HepG2 (cell line): ENCODE measurements around the gene TNFRSF6B. TPM values are rescaled to one million over a fixed set of nuclear protein-coding genes. Genes with fewer than 3 reads are reported as not detected.

Experiments used
- ATAC-seq: fragments of 200-7000 bp; cut with Tn5 transposase; 3 replicates; pipeline ENCODE4 v1.9.1; 2020; ENCODE audit warnings: mild to moderate bottlenecking, moderate library complexity
- BruUV-seq: library from RNA; stranded (reverse); fragments of 400-500 nt; replicated peaks from 2 replicates; lab custom pipeline; 2021; lab: Mats Ljungman, UMichigan
- CTCF ChIA-PET: fragments of 300-600 bp; formaldehyde crosslinking; extraction: SDS; loops from one replicate; lab custom pipeline; 2021; ENCODE audit warnings: low total read pairs, inconsistent platforms, low intra/inter-chr PET ratio; lab: Yijun Ruan, JAX
- POLR2A ChIA-PET: fragments of 350-600 bp; sonication (Branson Sonifier 250); formaldehyde crosslinking; loops from one replicate; lab custom pipeline; 2020; ENCODE audit warnings: antibody characterized with exemption, inconsistent platforms; lab: Yijun Ruan, JAX
- DNase-seq: peaks from one replicate; pipeline ENCODE4 v3.0.0-alpha.2; 2015; ENCODE audit warnings: low spot score
- FAIRE-seq: peaks from 3 replicates; lab custom pipeline; 2011; peaks lifted over from hg19 to GRCh38; lab: Jason Lieb, UNC
- H2AFZ ChIP-seq: one replicate; pipeline ENCODE4 v1.6.1; 2011; ENCODE audit warnings: low read length, inconsistent platforms
- H3K27ac ChIP-seq: fragments of 300-600 bp; 3 replicates; pipeline ENCODE4 v1.8.0; 2011; ENCODE audit warnings: mixed run types, mild to moderate bottlenecking, mixed read lengths, low read length, inconsistent platforms; ENCODE audit not compliant: insufficient read depth; ENCODE audit errors: extremely low read length
- H3K27me3 ChIP-seq, 2 experiments: fragments of 200-600 bp in 1 of 2; 2 replicates in 1 of 2; 3 replicates in 1 of 2; pipeline versions ENCODE4 v1.6.0 to v1.8.0; 2011; ENCODE audit warnings: low read length in 2 of 2, mild to moderate bottlenecking in 2 of 2, moderate library complexity in 2 of 2, inconsistent platforms in 1 of 2; ENCODE audit not compliant: insufficient read depth in 2 of 2, control insufficient read depth in 1 of 2
- H3K36me3 ChIP-seq, 2 experiments: fragments of 200-600 bp in 1 of 2; replicated peaks in 1 of 2; 2 replicates in 1 of 2; 3 replicates in 1 of 2; pipeline versions ENCODE4 v1.5.1 to v1.8.0; 2011; ENCODE audit warnings: low read length in 2 of 2, inconsistent platforms in 1 of 2; ENCODE audit not compliant: insufficient read depth in 2 of 2, control insufficient read depth in 1 of 2
- H3K4me1 ChIP-seq: 2 replicates; pipeline ENCODE4 v1.5.1; 2012; ENCODE audit warnings: low read length, inconsistent platforms; ENCODE audit not compliant: insufficient read depth
- H3K4me2 ChIP-seq: 2 replicates; pipeline ENCODE4 v1.6.0; 2011; ENCODE audit warnings: low read depth, low read length, inconsistent platforms
- H3K4me3 ChIP-seq, 3 experiments: fragments of 200-600 bp in 1 of 3; sonication (generic), shearing (Covaris generic) in 1 of 3; replicated peaks in 1 of 3; 2 replicates each; pipeline ENCODE4 v1.5.1; 2011 to 2016; ENCODE audit warnings: low read length in 3 of 3, inconsistent platforms in 2 of 3, low read depth in 2 of 3, mild to moderate bottlenecking in 2 of 3, control low read depth in 1 of 3, mixed read lengths in 1 of 3; ENCODE audit not compliant: insufficient read depth in 1 of 3
- H3K79me2 ChIP-seq: one replicate; pipeline ENCODE4 v1.6.1; 2011; ENCODE audit warnings: low read length, inconsistent platforms; ENCODE audit not compliant: insufficient read depth
- H3K9ac ChIP-seq: 2 replicates; pipeline ENCODE4 v1.6.0; 2011; ENCODE audit warnings: mild to moderate bottlenecking, low read depth, low read length, inconsistent platforms; ENCODE audit not compliant: insufficient read depth
- H3K9me3 ChIP-seq: 2 replicates; pipeline ENCODE4 v1.5.1; 2012; ENCODE audit warnings: mild to moderate bottlenecking, low read length
- H4K20me1 ChIP-seq: 2 replicates; pipeline ENCODE4 v1.6.0; 2011; ENCODE audit warnings: inconsistent platforms, mild to moderate bottlenecking, low read length, moderate library complexity; ENCODE audit not compliant: insufficient read depth
- GABPA ChIP-seq, 2 experiments: IDR thresholded peaks; 2 replicates each; pipeline ENCODE4 v1.6.1; 2011 to 2016; ENCODE audit warnings: low read depth in 2 of 2, low read length in 1 of 2, missing biosample characterization in 1 of 2, missing genetic modification characterization in 1 of 2
- PRDM4 ChIP-seq: sonication (generic); formaldehyde crosslinking; IDR thresholded peaks from 2 replicates; pipeline ENCODE4 v1.9.0; 2021; ENCODE audit warnings: missing genetic modification reagents, borderline replicate concordance
- PREB ChIP-seq: sonication (generic); formaldehyde crosslinking; IDR thresholded peaks from 2 replicates; pipeline ENCODE4 v1.4.0; 2020; ENCODE audit warnings: missing genetic modification reagents
- RFX5 ChIP-seq: IDR thresholded peaks from 2 replicates; pipeline ENCODE4 v1.6.1; 2011; ENCODE audit warnings: low read depth, low read length, improper control_type of control experiment
- ZBTB25 ChIP-seq: IDR thresholded peaks from 2 replicates; pipeline ENCODE4 v1.6.1; 2018; ENCODE audit warnings: missing genetic modification reagents
- ZBTB38 ChIP-seq: sonication (generic); formaldehyde crosslinking; IDR thresholded peaks from 2 replicates; pipeline ENCODE4 v1.5.1; 2020; ENCODE audit warnings: mild to moderate bottlenecking, missing genetic modification reagents
- ZNF282 ChIP-seq: fragments of 450-650 bp; IDR thresholded peaks from 2 replicates; pipeline ENCODE4 v1.6.1; 2018; ENCODE audit not compliant: partially characterized antibody
- WGBS: methylation state at CpG from one replicate; pipeline ENCODE4 v1.1.6; 2017; ENCODE audit warnings: low lambda C conversion rate; 5-methylcytosine and 5-hydroxymethylcytosine counted together
- in situ Hi-C: cut with HindIII; loops from 2 replicates; pipeline ENCODE4 v1.10.0; 2017; ENCODE audit warnings: low pct_unique_long_range_greater_than_20kb; ENCODE audit not compliant: extremely low pct_ligation_motif_present
- intact Hi-C: fragments of 100-400 bp; cut with micrococcal nuclease; formaldehyde crosslinking; loops from one replicate; pipeline ENCODE4 v1.10.0; 2022; ENCODE audit not compliant: unreplicated experiment
- polyA plus RNA-seq, 8 experiments: library from polyadenylated mRNA; depleted of rRNA in 3 of 8; stranded (reverse) in 7 of 8; unstranded in 1 of 8; fragments of >200 nt; fragmentation: Illumina TruSeq in 4 of 8; extraction: Trizol in 4 of 8; gene quantifications; 2 replicates each; pipeline versions ENCODE4 v1.2.1 to v1.2.3, GENCODE V29; 2011 to 2016; ENCODE audit warnings: low read depth in 4 of 8, missing spikeins in 1 of 8, mixed read lengths in 1 of 8; ENCODE audit not compliant: insufficient read depth in 1 of 8
- total RNA-seq, 5 experiments: library from RNA; depleted of rRNA; stranded (reverse); fragments of >200 nt; fragmentation: Illumina TruSeq; extraction: Trizol; gene quantifications; 2 replicates each; pipeline ENCODE4 v1.2.3, GENCODE V29; 2016; ENCODE audit warnings: low read depth in 1 of 5
- TF ChIP-seq, protein P1 (sequence below): sonication (generic); formaldehyde crosslinking; IDR thresholded peaks from 2 replicates; pipeline ENCODE4 v1.4.0; 2020; ENCODE audit warnings: mild to moderate bottlenecking, missing genetic modification reagents, borderline replicate concordance

Gene TNFRSF6B
- total and polyA plus RNA-seq, 2 of the 13 experiments (the other 11 are each of a cell fraction or from before 2014, with no cell fraction given) = 0.24 TPM; not detected in 1

GRCh38 chr20:63707558-63708300 lies 11.3 kb downstream of the TNFRSF6B start, which contains the start of the genes ARFRP1 and ZGPAT (continued):
- TF ChIP-seq, protein P1, sequence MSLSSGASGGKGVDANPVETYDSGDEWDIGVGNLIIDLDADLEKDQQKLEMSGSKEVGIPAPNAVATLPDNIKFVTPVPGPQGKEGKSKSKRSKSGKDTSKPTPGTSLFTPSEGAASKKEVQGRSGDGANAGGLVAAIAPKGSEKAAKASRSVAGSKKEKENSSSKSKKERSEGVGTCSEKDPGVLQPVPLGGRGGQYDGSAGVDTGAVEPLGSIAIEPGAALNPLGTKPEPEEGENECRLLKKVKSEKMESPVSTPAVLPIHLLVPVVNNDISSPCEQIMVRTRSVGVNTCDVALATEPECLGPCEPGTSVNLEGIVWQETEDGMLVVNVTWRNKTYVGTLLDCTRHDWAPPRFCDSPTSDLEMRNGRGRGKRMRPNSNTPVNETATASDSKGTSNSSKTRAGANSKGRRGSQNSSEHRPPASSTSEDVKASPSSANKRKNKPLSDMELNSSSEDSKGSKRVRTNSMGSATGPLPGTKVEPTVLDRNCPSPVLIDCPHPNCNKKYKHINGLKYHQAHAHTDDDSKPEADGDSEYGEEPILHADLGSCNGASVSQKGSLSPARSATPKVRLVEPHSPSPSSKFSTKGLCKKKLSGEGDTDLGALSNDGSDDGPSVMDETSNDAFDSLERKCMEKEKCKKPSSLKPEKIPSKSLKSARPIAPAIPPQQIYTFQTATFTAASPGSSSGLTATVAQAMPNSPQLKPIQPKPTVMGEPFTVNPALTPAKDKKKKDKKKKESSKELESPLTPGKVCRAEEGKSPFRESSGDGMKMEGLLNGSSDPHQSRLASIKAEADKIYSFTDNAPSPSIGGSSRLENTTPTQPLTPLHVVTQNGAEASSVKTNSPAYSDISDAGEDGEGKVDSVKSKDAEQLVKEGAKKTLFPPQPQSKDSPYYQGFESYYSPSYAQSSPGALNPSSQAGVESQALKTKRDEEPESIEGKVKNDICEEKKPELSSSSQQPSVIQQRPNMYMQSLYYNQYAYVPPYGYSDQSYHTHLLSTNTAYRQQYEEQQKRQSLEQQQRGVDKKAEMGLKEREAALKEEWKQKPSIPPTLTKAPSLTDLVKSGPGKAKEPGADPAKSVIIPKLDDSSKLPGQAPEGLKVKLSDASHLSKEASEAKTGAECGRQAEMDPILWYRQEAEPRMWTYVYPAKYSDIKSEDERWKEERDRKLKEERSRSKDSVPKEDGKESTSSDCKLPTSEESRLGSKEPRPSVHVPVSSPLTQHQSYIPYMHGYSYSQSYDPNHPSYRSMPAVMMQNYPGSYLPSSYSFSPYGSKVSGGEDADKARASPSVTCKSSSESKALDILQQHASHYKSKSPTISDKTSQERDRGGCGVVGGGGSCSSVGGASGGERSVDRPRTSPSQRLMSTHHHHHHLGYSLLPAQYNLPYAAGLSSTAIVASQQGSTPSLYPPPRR (CRISPR knock-in tag) = 0 out of 2 replicates have a peak, but pooled peaks have one; percentile 36

DNA sequence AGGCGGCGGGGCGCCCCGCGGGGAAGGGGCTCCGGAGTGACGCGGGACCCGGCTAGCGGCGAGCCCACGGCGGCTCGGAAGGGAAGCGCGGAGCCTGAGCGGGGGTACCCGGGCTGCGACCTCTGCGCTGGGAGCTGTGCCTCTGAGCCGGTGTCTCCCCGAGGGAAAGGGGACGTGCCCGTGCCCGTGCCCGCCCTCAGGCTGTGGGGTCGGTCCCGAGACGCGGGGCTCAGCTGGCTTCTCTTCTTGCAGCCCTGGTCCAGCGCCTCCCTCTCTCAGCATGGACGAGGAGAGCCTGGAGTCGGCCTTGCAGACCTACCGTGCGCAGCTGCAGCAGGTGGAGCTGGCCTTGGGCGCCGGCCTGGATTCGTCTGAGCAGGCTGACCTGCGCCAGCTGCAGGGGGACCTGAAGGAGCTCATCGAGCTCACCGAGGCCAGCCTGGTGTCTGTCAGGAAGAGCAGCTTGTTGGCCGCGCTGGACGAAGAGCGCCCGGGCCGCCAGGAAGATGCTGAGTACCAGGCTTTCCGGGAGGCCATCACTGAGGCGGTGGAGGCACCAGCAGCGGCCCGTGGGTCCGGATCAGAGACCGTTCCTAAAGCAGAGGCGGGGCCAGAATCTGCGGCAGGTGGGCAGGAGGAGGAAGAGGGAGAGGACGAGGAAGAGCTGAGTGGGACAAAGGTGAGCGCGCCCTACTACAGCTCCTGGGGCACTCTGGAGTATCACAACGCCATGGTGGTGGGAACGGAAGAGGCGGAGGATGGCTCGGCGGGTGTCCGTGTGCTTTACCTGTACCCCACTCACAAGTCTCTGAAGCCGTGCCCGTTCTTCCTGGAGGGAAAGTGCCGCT lies 12.1 kb downstream of the TNFRSF6B start:
- H3K4me3 ChIP-seq = peak overlapping the region; percentile 79 to 99 (median 99)
- no peaks in the 10 kb centered on the region for H3K9me3 ChIP-seq
- DNase-seq = no peak
- no peak overlapping the region for H2AFZ ChIP-seq
- peaks cover 36% of the 10 kb centered on the region for H3K4me1 ChIP-seq
- in situ Hi-C loops (loop anchor here (5.0 to 10.0 kb wide), 3 partner anchors 34 to 149 kb away; no protein-coding TSS in a partner anchor), intact Hi-C loops (no loop called here)
- BruUV-seq = TSS peak; percentile 57
- peaks cover 10% of the 10 kb centered on the region; the same call in 1 of the 2 replicates for H4K20me1 ChIP-seq
- ATAC-seq = peak; percentile 13
- WGBS = 32% methylated on average over 28 of the region's 67 CpGs
- H3K79me2 ChIP-seq = peaks cover 71% of the 10 kb centered on the region
- H3K27me3 ChIP-seq = no peaks in the 10 kb centered on the region; a peak in 1 of 5 replicates
- peak overlapping the region; percentile 96 for H3K4me2 ChIP-seq
- H3K36me3 ChIP-seq = peaks cover 26 to 62% of the 10 kb centered on the region in 2 experiments
- ChIA-PET CTCF (interaction anchor here (2.1 to 3.2 kb wide), 3 partner anchors 29 to 265 kb away, joined by 5 to 15 read pairs (median 8); partner anchors contain the start of genes LIME1 and TPD52L2), POLR2A (interaction anchor here (0.6 to 12.4 kb wide), 27 partner anchors 9 to 346 kb away, joined by 3 to 190 read pairs (median 6); partner anchors contain the start of genes GMEB2, LIME1, PRPF6 and RTEL1)
- no peak for FAIRE-seq
- peak overlapping the region; percentile 97 for H3K9ac ChIP-seq
- H3K27ac ChIP-seq = peak overlapping the region; percentile 81
- no peak for TF ChIP-seq PRDM4 (CRISPR knock-in tag)
- no peak for TF ChIP-seq RFX5
- TF ChIP-seq ZBTB25 (CRISPR knock-in tag) = no peak
- TF ChIP-seq ZNF282 = no peak
- TF ChIP-seq PREB (CRISPR knock-in tag) = peak; percentile 91
- TF ChIP-seq ZBTB38 (CRISPR knock-in tag) = peak; percentile 55; the same call in 1 of the 2 replicates
- TF ChIP-seq GABPA (IDR thresholded peaks at IDR 0.05; ENCODE audit: low read depth, low read length) = no peak
- no peak for TF ChIP-seq GABPA (CRISPR knock-in tag; IDR thresholded peaks at IDR 0.05; ENCODE audit: low read depth)
